K562 (cell line): Measurements from ENCODE around the gene HEMGN. TPM values are rescaled to one million over a fixed set of nuclear protein-coding genes. Genes with fewer than 3 reads are reported as not detected.

Source experiments
- GABPB2 ChIP-seq: fragments of 250-450 bp; sonication (Bioruptor Pico); conservative IDR thresholded peaks from 2 replicates; pipeline ENCODE4 v1.5.1; 2021; ENCODE audit warnings: mild to moderate bottlenecking
- HIVEP1 ChIP-seq: fragments of 250-450 bp; sonication (Bioruptor Pico); IDR thresholded peaks from 2 replicates; pipeline ENCODE4 v1.4.0; 2020; ENCODE audit warnings: mild to moderate bottlenecking
- NONO ChIP-seq, 2 experiments: fragments of 200-400 bp in 1 of 2; fragments of 450-650 bp in 1 of 2; formaldehyde crosslinking in 1 of 2; IDR thresholded peaks; 2 replicates each; pipeline ENCODE4 v1.6.1; 2017; ENCODE audit warnings: low read depth in 2 of 2, mild to moderate bottlenecking in 2 of 2, moderate library complexity in 2 of 2, low read length in 1 of 2
- ZC3H11A ChIP-seq: IDR thresholded peaks from 2 replicates; pipeline ENCODE4 v1.6.1; 2012; ENCODE audit warnings: low read depth, low read length, improper control_type of control experiment
- ZFX ChIP-seq: sonication (generic); formaldehyde crosslinking; IDR thresholded peaks from 2 replicates; pipeline ENCODE4 v1.8.0; 2022; ENCODE audit warnings: mild to moderate bottlenecking, missing genetic modification reagents, moderate library complexity
- ZNF134 ChIP-seq: fragments of 250-450 bp; sonication (Bioruptor Pico); conservative IDR thresholded peaks from 2 replicates; pipeline ENCODE4 v1.4.0; 2020
- ZNF3 ChIP-seq: fragments of 250-450 bp; sonication (Bioruptor Pico); IDR thresholded peaks from 2 replicates; pipeline ENCODE4 v1.5.0; 2021; ENCODE audit warnings: mild to moderate bottlenecking, moderate library complexity
- ZNF507 ChIP-seq: conservative IDR thresholded peaks from 2 replicates; pipeline ENCODE4 v1.6.1; 2017; ENCODE audit warnings: missing genetic modification characterization, missing compliant biosample characterization
- ZNF707 ChIP-seq: fragments of 250-450 bp; sonication (Bioruptor Pico); conservative IDR thresholded peaks from 2 replicates; pipeline ENCODE4 v1.8.0; 2022; ENCODE audit warnings: inconsistent platforms, mild to moderate bottlenecking, moderate library complexity
- polyA plus RNA-seq, 8 experiments: library from polyadenylated mRNA; depleted of rRNA in 4 of 8; stranded (reverse) in 5 of 8; unstranded in 3 of 8; fragments of >200 nt; fragmentation: Nextera tagmentation in 2 of 8; fragmentation: Illumina TruSeq in 1 of 8; extraction: Ambion mirVana in 2 of 8; extraction: Trizol in 1 of 8; gene quantifications; 2 replicates each; pipeline versions ENCODE4 v1.2.1 to v1.2.3, GENCODE V29; 2011 to 2014; ENCODE audit warnings: inconsistent platforms in 1 of 8, missing spikeins in 1 of 8
- total RNA-seq, 7 experiments: library from RNA; depleted of rRNA in 6 of 7; stranded (reverse); fragments of >200 nt in 6 of 7; fragmentation: Illumina TruSeq in 2 of 7; extraction: Trizol in 2 of 7; gene quantifications; 2 replicates each; pipeline versions ENCODE4 v1.2.1 to v1.2.3, GENCODE V29; 2011 to 2021; ENCODE audit warnings: low replicate concordance in 1 of 7
- TF ChIP-seq, protein P1 (sequence below): fragments of 250-450 bp; sonication (Bioruptor Pico); IDR thresholded peaks from 2 replicates; pipeline ENCODE4 v1.5.0; 2020; ENCODE audit warnings: mild to moderate bottlenecking, borderline replicate concordance
- TF ChIP-seq, protein P2 (sequence below): fragments of 450-650 bp; formaldehyde crosslinking; IDR thresholded peaks from 2 replicates; pipeline ENCODE4 v1.4.0; 2022; ENCODE audit warnings: missing genetic modification characterization
- TF ChIP-seq, protein P3 (sequence below): fragments of 250-450 bp; sonication (Bioruptor Pico); IDR thresholded peaks from 2 replicates; pipeline ENCODE4 v1.8.0; 2021; ENCODE audit warnings: borderline replicate concordance, mild to moderate bottlenecking, moderate library complexity; ENCODE audit not compliant: poor library complexity, severe bottlenecking
- TF ChIP-seq, protein P4 (sequence below), 2 experiments: fragments of 450-650 bp in 1 of 2; sonication (generic) in 1 of 2; formaldehyde crosslinking in 1 of 2; IDR thresholded peaks; 2 replicates each; pipeline versions ENCODE4 v1.7.1 to v1.9.0; 2016 to 2022; ENCODE audit warnings: inconsistent platforms in 1 of 2, mild to moderate bottlenecking in 1 of 2, missing genetic modification reagents in 1 of 2

The HEMGN gene
- total and polyA plus RNA-seq, 9 of the 15 experiments (the other 6 are each of a cell fraction or from before 2014, with no cell fraction given): 56.3 to 258 (median 137) TPM

DNA sequence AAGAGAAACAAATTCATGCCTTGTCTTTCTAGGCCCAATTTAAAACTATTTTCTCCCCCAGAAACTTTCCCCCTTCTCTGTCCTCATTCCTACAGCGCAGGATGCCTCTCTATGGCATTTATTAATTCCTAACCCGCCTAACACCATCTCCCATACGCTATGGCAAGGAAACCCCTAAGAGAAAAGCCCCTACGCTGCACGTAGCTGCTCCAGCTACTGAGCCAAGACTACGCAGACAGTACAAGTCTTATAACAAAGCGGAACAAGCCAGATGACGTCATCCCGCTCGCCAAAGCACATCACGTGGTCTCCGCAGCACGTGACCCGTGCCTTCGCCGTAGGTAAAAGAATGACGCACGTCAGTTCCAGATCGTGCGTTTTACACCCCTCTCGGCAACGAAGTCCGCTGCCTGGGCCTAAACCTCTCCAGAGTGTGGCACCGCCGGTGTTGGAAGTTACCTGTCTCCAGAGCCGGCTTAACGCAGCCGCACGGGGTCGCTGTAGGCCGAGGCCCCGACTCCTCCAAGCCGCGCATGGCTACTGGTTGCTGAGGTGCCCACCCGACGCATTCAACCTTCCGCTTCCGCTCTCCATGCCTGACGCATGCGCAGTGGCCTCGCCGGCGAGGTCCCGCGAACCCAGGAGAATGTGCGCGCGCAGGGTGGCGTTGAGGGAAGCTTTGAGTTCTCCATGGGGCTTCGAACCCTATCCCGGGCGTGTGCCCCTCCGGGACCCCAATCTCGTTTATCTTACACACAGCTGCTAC lies 15.8 kb downstream of the HEMGN start, which contains the start of gene TRMO (continued):
- TF ChIP-seq, protein P1, sequence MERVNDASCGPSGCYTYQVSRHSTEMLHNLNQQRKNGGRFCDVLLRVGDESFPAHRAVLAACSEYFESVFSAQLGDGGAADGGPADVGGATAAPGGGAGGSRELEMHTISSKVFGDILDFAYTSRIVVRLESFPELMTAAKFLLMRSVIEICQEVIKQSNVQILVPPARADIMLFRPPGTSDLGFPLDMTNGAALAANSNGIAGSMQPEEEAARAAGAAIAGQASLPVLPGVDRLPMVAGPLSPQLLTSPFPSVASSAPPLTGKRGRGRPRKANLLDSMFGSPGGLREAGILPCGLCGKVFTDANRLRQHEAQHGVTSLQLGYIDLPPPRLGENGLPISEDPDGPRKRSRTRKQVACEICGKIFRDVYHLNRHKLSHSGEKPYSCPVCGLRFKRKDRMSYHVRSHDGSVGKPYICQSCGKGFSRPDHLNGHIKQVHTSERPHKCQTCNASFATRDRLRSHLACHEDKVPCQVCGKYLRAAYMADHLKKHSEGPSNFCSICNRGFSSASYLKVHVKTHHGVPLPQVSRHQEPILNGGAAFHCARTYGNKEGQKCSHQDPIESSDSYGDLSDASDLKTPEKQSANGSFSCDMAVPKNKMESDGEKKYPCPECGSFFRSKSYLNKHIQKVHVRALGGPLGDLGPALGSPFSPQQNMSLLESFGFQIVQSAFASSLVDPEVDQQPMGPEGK (CRISPR knock-in tag): peak; percentile 91
- no peak for TF ChIP-seq ZNF507 (tag)
- TF ChIP-seq ZNF3 (CRISPR knock-in tag): peak; percentile 71; the same call in 1 of the 2 replicates
- TF ChIP-seq ZNF134 (CRISPR knock-in tag): peak; percentile 61
- no peak; the same call in 1 of the 2 replicates for TF ChIP-seq ZC3H11A
- TF ChIP-seq, protein P2, sequence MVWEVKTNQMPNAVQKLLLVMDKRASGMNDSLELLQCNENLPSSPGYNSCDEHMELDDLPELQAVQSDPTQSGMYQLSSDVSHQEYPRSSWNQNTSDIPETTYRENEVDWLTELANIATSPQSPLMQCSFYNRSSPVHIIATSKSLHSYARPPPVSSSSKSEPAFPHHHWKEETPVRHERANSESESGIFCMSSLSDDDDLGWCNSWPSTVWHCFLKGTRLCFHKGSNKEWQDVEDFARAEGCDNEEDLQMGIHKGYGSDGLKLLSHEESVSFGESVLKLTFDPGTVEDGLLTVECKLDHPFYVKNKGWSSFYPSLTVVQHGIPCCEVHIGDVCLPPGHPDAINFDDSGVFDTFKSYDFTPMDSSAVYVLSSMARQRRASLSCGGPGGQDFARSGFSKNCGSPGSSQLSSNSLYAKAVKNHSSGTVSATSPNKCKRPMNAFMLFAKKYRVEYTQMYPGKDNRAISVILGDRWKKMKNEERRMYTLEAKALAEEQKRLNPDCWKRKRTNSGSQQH (CRISPR knock-in tag): peak; percentile 92
- peak; percentile 84 for TF ChIP-seq GABPB2 (CRISPR knock-in tag)
- TF ChIP-seq ZNF707 (CRISPR knock-in tag): peak; percentile 63
- peak; percentile 91 for TF ChIP-seq ZFX (CRISPR knock-in tag)
- peak; percentile 32 to 48; a peak in 1 of 4 replicates for TF ChIP-seq NONO (IDR thresholded peaks at IDR 0.05; ENCODE audit: low read depth in 2 of 2, low read length in 1 of 2)
- TF ChIP-seq, protein P3, sequence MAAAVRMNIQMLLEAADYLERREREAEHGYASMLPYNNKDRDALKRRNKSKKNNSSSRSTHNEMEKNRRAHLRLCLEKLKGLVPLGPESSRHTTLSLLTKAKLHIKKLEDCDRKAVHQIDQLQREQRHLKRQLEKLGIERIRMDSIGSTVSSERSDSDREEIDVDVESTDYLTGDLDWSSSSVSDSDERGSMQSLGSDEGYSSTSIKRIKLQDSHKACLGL (CRISPR knock-in tag): no peak
- TF ChIP-seq, protein P4, sequence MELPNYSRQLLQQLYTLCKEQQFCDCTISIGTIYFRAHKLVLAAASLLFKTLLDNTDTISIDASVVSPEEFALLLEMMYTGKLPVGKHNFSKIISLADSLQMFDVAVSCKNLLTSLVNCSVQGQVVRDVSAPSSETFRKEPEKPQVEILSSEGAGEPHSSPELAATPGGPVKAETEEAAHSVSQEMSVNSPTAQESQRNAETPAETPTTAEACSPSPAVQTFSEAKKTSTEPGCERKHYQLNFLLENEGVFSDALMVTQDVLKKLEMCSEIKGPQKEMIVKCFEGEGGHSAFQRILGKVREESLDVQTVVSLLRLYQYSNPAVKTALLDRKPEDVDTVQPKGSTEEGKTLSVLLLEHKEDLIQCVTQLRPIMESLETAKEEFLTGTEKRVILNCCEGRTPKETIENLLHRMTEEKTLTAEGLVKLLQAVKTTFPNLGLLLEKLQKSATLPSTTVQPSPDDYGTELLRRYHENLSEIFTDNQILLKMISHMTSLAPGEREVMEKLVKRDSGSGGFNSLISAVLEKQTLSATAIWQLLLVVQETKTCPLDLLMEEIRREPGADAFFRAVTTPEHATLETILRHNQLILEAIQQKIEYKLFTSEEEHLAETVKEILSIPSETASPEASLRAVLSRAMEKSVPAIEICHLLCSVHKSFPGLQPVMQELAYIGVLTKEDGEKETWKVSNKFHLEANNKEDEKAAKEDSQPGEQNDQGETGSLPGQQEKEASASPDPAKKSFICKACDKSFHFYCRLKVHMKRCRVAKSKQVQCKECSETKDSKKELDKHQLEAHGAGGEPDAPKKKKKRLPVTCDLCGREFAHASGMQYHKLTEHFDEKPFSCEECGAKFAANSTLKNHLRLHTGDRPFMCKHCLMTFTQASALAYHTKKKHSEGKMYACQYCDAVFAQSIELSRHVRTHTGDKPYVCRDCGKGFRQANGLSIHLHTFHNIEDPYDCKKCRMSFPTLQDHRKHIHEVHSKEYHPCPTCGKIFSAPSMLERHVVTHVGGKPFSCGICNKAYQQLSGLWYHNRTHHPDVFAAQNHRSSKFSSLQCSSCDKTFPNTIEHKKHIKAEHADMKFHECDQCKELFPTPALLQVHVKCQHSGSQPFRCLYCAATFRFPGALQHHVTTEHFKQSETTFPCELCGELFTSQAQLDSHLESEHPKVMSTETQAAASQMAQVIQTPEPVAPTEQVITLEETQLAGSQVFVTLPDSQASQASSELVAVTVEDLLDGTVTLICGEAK (IDR thresholded peaks at IDR 0.05): peak; percentile 87
- TF ChIP-seq, protein P4 (CRISPR knock-in tag; IDR thresholded peaks at IDR 0.05): no peak
- TF ChIP-seq HIVEP1 (CRISPR knock-in tag): peak; percentile 93
